SJSA1 (cell line): Measurements from ENCODE around the gene SDC4. TPM values are rescaled to one million over a fixed set of nuclear protein-coding genes. Genes with fewer than 3 reads are reported as not detected.

Experiments used
- DNase-seq, 2 experiments: peaks; one replicate each; pipeline ENCODE4 v3.0.0-alpha.2; 2015 to 2020; ENCODE audit warnings: low spot score in 2 of 2, low read depth in 1 of 2
- H3K27ac ChIP-seq: fragments of 250-450 bp; sonication (Bioruptor Pico); 2 replicates; pipeline ENCODE4 v1.5.1; 2020; ENCODE audit warnings: mild to moderate bottlenecking, moderate library complexity
- H3K27me3 ChIP-seq: fragments of 250-450 bp; sonication (Bioruptor Pico); replicated peaks from 2 replicates; pipeline ENCODE4 v1.5.1; 2020; ENCODE audit warnings: mild to moderate bottlenecking, moderate library complexity
- H3K36me3 ChIP-seq: fragments of 250-450 bp; sonication (Bioruptor Pico); 2 replicates; pipeline ENCODE4 v1.5.1; 2020; ENCODE audit warnings: mild to moderate bottlenecking
- H3K4me1 ChIP-seq: fragments of 250-450 bp; sonication (Bioruptor Pico); replicated peaks from 2 replicates; pipeline ENCODE4 v1.6.1; 2021; ENCODE audit warnings: mild to moderate bottlenecking
- H3K4me3 ChIP-seq: fragments of 250-450 bp; sonication (Bioruptor Pico); 2 replicates; pipeline ENCODE4 v1.5.1; 2020; ENCODE audit warnings: mild to moderate bottlenecking
- H3K9me3 ChIP-seq: fragments of 250-450 bp; sonication (Bioruptor Pico); replicated peaks from 2 replicates; pipeline ENCODE4 v1.5.1; 2020; ENCODE audit warnings: mild to moderate bottlenecking
- total RNA-seq: library from RNA; depleted of rRNA; stranded (reverse); fragments of >200 nt; shearing (Covaris generic); gene quantifications from 2 replicates; pipeline ENCODE4 v1.2.3, GENCODE V29; 2014

Gene SDC4
- total RNA-seq, 1 experiment from 2014 or later = 107 TPM

DNA sequence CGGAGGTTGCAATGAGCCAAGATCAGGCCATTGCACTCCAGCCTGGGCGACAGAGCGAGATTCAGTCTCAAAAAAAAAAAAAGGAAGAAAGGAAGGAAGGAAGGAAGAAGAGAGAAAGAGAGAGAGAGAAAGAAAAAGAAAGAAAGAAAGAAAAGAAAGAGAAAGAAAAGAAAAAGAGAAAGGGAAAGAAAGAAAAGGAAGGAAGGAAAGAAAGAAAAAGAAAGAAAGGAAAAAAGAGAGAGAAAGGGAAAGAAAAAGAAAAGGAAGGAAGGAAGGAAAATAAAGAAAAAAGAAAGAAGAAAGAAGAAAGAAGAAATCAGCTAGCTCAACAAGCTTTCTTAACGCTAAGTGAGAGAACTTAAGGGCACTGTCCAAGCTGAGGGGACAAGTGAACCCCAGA is 32.6 kb downstream of the SDC4 start:
- H3K4me3 ChIP-seq = no peak overlapping the region
- H3K27ac ChIP-seq = no peak overlapping the region
- H3K9me3 ChIP-seq = no peaks in the 10 kb centered on the region
- 0 out of 2 replicates have a peak, but pooled peaks cover 5% of the 10 kb centered on the region for H3K4me1 ChIP-seq
- DNase-seq = no peak
- no peaks in the 10 kb centered on the region for H3K27me3 ChIP-seq
- no peaks in the 10 kb centered on the region for H3K36me3 ChIP-seq

DNA sequence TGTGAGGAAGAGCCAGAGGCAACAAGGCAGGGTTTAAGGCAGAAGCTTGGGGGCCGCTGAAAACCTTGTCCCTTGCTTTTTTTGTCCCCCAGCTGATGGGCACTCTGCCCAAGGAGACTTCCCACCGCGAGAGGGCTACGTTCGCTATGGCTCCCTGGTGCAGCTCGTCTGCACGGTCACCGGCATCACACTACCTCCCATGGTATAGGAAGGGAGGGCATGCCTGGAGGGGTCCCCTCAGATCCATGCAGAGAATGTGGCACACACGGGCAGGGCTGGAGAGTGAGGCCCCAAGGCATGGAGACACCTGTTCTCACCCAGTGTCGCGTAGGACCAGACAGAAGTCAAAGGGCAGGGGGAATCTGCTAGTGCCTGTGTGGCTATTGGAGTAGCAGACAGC is 34.3 kb downstream of the SDC4 start:
- Histone ChIP-seq H3K4me1 (0 out of 2 replicates have a peak, but pooled peaks cover 5% of the 10 kb centered on the region), H3K36me3 (no peaks in the 10 kb centered on the region), H3K27me3 (no peaks in the 10 kb centered on the region), H3K4me3 (no peak overlapping the region), H3K27ac (no peak overlapping the region), H3K9me3 (no peaks in the 10 kb centered on the region)
- DNase-seq = no peak

DNA sequence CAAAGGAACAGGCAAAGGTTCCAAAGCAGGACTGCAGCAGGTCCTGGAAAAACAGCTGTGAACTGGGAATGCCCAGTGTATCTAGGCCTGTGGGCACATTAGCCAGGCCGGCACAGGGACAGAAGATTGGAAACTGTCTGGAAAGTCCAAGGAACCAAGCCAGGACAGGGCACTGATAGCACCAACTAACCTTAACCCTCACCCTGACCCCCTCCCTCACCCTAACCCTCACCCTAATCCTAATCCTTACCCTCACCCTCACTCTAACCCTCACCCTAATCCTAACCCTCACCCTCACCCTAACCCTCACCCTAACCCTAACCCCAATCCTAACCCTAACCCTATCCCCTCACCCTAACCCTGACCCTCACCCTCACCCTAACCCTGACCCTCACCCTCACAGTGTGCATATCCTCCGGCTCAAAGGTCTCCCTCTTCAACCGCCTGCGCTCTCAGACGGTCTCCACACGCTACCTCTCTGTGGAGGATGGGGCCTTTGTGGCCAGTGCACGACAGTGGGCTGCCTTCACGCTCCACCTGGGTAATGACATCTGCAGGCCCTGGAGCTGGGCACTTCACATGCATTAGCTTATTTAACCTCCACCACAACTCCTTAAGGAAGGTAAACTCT is 35.0 kb downstream of the SDC4 start:
- H3K27ac ChIP-seq = no peak overlapping the region
- DNase-seq = no peak
- H3K27me3 ChIP-seq = no peaks in the 10 kb centered on the region
- no peak overlapping the region for H3K4me3 ChIP-seq
- H3K9me3 ChIP-seq = no peaks in the 10 kb centered on the region
- no peaks in the 10 kb centered on the region for H3K36me3 ChIP-seq
- 0 out of 2 replicates have a peak, but pooled peaks cover 5% of the 10 kb centered on the region for H3K4me1 ChIP-seq

DNA sequence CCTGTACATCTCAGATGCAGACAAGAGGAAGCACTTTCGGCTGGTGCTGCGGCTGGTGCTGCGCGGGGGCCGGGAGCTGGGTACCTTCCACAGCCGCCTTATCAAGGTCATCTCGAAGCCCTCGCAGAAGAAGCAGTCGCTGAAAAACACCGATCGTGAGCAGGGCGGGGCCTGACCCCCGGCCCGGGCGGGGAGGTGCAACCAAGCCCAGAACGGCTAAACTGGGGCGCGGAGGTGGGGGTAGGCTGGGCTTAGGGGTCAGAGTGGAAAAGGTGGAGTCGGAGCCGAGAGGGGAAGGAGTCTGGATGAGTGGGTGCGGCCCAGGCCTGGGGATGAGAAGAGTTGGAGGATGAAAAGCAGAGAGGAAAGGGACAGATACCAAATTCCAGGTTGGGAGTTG is 36.0 kb downstream of the SDC4 start:
- H3K36me3 ChIP-seq = no peaks in the 10 kb centered on the region
- H3K4me1 ChIP-seq = 0 out of 2 replicates have a peak, but pooled peaks cover 5% of the 10 kb centered on the region
- H3K9me3 ChIP-seq = no peaks in the 10 kb centered on the region
- no peak overlapping the region for H3K4me3 ChIP-seq
- H3K27ac ChIP-seq = no peak overlapping the region
- no peaks in the 10 kb centered on the region for H3K27me3 ChIP-seq
- DNase-seq = no peak

DNA sequence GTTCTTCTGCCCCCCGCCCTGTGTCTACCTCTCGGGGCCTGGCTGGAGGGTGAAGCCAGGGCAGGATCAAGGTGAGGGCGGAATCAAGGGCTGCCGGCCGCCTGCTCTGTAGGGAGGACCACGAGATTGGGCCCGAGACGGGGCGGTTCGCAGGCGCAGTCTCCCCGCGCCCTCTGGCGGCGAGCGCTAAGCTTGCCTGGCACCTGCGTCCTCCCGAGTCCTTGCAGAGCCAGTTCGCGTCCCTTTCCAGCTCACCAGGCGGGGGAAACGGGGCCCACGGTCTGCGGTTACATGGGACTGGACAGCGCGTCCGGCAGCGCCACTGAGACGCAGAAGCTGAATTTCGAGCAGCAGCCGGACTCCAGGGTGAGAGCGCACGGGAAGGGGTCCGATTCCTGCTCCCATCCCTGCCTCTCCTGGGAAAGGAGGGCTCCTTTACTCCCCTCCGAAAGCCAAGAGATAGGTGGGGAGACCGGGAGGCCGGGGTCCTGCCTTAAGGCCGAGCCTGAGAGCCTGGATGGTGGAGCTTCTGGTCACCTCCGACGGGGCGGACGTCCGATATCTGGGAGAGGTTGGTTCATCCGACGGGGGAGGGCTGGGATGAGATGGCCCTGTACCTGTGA is 36.5 kb downstream of the SDC4 start:
- H3K4me3 ChIP-seq = no peak overlapping the region
- H3K27me3 ChIP-seq = no peaks in the 10 kb centered on the region
- peak in 1 of 2 experiments; percentile 20 for DNase-seq
- H3K36me3 ChIP-seq = no peaks in the 10 kb centered on the region
- 0 out of 2 replicates have a peak, but pooled peaks cover 5% of the 10 kb centered on the region for H3K4me1 ChIP-seq
- H3K27ac ChIP-seq = no peak overlapping the region
- H3K9me3 ChIP-seq = no peaks in the 10 kb centered on the region

DNA sequence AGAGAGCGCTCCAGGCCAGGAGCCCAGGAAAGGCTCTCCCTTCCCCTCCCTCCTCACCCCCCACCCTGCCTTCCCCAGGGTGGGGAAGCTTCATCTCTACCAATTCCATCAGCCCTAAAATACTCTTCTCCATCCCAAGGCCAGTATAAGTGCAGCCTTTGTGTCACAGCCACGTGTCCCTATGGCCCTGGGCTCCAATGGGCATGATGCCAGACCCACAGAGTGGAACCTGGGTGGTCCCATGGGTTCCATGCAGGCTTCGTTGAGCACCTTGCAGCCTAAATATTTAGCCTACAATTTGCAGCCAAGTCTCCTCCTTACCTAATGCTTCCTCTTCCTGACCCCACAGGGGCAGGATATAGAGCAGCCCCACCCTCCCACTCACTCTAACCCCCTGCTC is 39.1 kb downstream of the SDC4 start:
- H3K9me3 ChIP-seq = no peaks in the 10 kb centered on the region

DNA sequence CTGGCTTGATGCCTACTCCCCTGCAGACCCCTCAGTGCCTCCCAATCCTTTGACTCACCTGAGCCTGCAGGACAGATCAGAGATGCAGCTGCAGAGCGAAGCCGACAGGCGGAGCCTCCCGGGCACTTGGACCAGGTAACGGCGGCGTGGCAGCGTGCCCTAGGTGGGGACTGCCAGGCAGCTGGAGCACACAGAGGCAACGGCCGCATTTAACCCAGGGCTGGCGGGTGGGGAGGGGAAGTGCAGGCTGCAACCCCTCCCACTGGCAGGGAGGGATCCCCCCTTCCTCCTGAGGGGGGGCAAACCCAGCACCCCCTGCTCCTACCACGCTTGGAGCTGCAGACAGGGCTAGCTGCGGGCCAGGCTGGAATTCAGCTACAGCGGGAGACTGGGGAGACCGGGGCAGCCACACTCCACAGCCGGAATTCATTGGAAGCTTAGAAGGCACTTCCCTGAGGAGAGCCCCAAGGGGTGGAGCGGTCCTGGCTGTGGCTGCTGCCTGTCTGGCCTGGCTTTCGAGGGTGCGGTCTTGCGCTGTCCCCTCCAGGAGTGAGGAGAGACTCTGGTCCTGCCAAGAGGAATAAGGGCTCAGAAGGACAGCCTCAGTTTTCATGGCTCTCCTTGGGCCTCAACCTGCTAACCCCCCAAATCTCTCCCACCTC is 40.0 kb downstream of the SDC4 start, which contains the start of gene MATN4:
Gene MATN4 (minus strand): TSS at position 183 of the 662 bp plus-strand sequence. CDS start 2,717 bp downstream, outside the sequence.
- 0 out of 2 replicates have a peak, but pooled peaks cover 5% of the 10 kb centered on the region for H3K4me1 ChIP-seq
- no peaks in the 10 kb centered on the region for H3K27me3 ChIP-seq
- H3K4me3 ChIP-seq = no peak within 1 kb of the TSS
- H3K36me3 ChIP-seq = no peaks in the 10 kb centered on the region
- DNase-seq = no peak
- H3K27ac ChIP-seq = no peak within 1 kb of the TSS
- no peaks in the 10 kb centered on the region for H3K9me3 ChIP-seq

More for the DNA sequence above, 39.1 kb downstream of the SDC4 start:
- Histone ChIP-seq H3K27ac (no peak overlapping the region), H3K4me3 (no peak overlapping the region), H3K36me3 (no peaks in the 10 kb centered on the region), H3K4me1 (0 out of 2 replicates have a peak, but pooled peaks cover 5% of the 10 kb centered on the region), H3K27me3 (no peaks in the 10 kb centered on the region)
- no peak for DNase-seq

DNA sequence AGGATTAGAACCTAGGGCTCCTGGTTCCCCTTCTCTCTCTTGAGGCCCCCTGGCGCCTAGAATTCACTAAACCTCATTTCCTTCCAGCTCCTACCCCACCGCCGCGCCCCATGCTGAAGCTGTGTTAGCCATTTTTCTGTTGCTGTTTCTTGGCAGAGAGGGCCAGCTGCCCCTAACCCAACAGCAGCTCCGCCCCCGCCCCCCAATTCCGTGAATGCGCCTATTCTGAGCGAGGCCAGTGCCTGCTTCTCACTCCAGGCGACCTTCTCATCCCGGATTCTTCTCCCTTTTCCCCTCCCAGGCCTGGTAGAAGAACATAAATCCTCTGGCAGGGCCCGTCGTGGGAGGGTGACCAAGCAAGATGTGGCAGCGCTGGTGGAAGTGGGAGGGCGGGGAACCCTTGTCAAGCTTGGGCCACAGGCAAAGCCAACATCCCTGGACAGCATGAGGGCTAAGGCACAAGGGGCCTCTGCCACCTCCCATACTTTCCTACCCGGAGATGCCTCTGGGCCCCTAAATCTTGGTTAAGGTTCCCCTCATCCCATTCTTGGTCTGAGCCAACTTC is 41.1 kb downstream of the SDC4 start:
- H3K27me3 ChIP-seq = no peaks in the 10 kb centered on the region
- no peaks in the 10 kb centered on the region for H3K36me3 ChIP-seq
- 0 out of 2 replicates have a peak, but pooled peaks cover 5% of the 10 kb centered on the region for H3K4me1 ChIP-seq
- no peak overlapping the region for H3K4me3 ChIP-seq
- no peak overlapping the region for H3K27ac ChIP-seq
- no peaks in the 10 kb centered on the region for H3K9me3 ChIP-seq
- no peak for DNase-seq

DNA sequence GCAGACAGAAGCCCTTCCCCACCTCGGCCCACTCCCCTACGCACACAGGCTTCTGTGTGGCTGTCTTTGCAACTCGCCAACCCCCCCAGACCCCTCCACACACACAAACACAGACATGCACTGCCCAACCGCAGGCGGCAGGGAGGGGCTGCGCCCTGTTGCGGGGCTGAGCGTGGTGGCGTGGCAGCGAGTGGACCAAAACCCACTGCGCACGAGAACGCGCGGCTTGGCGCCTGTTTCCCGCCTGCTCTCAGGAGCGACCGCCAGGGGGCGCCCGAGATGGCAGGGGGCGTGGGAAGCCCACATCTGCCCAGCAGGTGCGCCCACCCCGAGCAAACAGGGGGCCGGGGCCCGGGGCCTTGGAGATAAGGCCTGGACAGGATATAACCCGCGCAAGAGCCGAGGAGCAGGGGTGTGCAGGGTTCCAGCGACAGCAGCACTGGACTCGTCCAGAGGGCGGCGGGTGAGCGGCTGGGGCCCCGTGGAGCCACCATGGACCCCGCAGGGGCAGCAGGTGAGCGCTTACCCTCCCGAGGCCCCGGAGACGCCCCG is 41.7 kb downstream of the SDC4 start, which contains the start of gene RBPJL:
Gene RBPJL (plus strand): TSS at position 410 of the 552 bp plus-strand sequence. CDS start 83 bp downstream, at position 493.
- Histone ChIP-seq H3K9me3 (no peaks in the 10 kb centered on the region), H3K27me3 (no peaks in the 10 kb centered on the region), H3K4me3 (no peak within 1 kb of the TSS), H3K4me1 (0 out of 2 replicates have a peak, but pooled peaks cover 2% of the 10 kb centered on the region), H3K36me3 (no peaks in the 10 kb centered on the region), H3K27ac (no peak within 1 kb of the TSS)
- DNase-seq = no peak

DNA sequence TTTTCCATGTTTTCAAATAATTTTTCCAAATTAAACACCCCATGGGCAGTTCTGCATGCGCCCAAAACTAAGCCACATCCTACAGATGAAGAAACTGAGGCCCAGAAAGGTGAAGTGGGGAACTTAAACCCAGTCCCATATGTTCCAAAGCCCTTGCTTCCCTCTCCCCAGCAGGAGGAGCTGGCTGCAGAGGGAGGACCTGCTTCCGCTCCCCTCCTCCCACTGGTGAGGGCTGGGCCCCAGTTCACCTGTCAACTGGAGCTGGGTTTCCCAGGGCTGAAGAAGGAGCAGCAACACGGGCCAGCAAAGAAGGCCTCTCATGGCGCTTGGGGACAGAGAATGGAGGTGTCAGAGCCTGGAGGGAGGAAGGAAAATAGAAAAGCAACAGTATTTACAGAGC is 43.0 kb downstream of the SDC4 start:
- Histone ChIP-seq H3K36me3 (no peaks in the 10 kb centered on the region), H3K4me3 (no peak overlapping the region), H3K9me3 (no peaks in the 10 kb centered on the region), H3K27me3 (no peaks in the 10 kb centered on the region), H3K4me1 (peaks cover 3% of the 10 kb centered on the region; the same call in 1 of the 2 replicates), H3K27ac (no peak overlapping the region)
- no peak for DNase-seq

DNA sequence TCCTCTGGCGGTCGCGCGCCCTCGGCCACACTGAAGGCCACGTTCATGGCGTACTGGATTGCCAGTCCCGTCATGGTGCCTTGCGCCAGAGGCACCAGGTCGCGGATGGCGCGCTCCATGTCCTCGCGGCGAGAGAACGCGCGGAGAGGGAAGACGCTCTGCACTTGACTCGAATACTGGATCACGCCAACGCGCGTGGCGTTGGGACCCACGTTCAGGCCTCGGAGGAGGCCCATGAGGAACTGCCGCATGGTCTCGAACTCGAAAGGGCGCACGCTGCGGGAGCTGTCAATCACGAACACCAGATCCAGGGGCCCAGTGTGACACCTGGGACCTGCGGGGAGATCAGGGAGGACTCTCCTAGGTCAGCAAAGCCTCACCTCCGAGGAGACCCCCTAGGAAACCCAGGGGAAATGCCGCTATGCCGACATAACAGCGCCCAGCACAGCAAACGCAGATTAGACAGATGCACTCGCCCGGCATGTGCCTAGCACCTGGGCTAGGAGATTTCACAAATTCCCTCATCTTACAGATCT is 43.7 kb downstream of the SDC4 start:
- Histone ChIP-seq H3K27me3 (no peaks in the 10 kb centered on the region), H3K27ac (no peak overlapping the region), H3K9me3 (no peaks in the 10 kb centered on the region), H3K36me3 (no peaks in the 10 kb centered on the region), H3K4me3 (no peak overlapping the region), H3K4me1 (peaks cover 3% of the 10 kb centered on the region; the same call in 1 of the 2 replicates)
- no peak for DNase-seq

DNA sequence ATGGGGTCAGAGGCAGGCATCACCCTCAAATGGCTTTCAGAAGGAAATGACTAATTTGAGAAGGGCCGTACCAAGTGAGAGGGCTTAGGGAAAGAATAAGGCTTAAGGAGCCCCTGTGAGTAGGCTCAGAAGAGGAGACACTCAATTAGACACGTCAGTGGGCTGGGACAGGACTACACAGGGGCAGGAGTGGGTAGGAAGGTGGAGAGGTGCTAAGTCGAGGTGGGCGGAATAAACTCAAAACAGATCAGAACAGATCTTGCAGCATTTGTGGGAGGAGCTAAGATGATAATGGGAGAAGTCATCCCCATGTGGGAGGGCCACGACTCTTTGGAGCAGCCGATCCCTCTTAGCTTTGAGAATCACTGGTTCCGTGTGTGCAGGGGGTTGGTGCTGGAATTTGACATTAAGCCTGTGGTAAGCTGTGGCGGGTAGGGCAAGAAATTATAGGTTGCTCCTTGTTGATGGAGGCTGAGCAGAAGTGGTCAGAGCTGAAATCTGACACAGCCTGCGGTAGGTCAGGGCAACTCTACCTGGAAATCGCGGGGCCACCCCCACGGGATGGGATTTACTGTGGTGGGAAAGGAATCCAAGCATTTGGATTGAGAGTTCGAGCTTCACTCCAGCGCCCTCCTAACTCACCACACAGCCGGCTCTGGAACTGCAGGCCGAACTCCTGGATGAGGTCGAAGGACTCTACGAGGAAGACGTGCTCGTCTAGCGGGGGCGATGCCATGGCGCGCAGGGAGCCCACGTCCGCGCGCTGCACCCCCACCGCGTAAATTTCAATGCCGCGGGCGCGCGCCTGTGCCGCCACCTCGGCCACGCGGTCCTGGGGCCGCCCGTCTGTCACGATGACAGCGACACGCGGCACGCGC is 44.4 kb downstream of the SDC4 start:
- Histone ChIP-seq H3K36me3 (no peaks in the 10 kb centered on the region), H3K9me3 (no peaks in the 10 kb centered on the region), H3K27ac (no peak overlapping the region), H3K27me3 (no peaks in the 10 kb centered on the region), H3K4me1 (peaks cover 3% of the 10 kb centered on the region; the same call in 1 of the 2 replicates), H3K4me3 (no peak overlapping the region)
- no peak for DNase-seq
